HG02943 (cell line): ENCODE results near the gene NFS1.
A peak's percentile ranks its signal among the peaks of the same experiment; 100 is the strongest.
"Not testable (repeated sequence)": the region's sequence is repeated elsewhere in the genome, so short reads cannot be mapped to it uniquely, and the experiment has no call there.

Source experiments
- ATAC-seq: cut with Tn5 transposase; IDR thresholded peaks from one replicate; pipeline ENCODE4 v1.9.1; 2021; ENCODE audit warnings: mild to moderate bottlenecking, low read depth, moderate library complexity; ENCODE audit not compliant: unreplicated experiment

The NFS1 gene

DNA sequence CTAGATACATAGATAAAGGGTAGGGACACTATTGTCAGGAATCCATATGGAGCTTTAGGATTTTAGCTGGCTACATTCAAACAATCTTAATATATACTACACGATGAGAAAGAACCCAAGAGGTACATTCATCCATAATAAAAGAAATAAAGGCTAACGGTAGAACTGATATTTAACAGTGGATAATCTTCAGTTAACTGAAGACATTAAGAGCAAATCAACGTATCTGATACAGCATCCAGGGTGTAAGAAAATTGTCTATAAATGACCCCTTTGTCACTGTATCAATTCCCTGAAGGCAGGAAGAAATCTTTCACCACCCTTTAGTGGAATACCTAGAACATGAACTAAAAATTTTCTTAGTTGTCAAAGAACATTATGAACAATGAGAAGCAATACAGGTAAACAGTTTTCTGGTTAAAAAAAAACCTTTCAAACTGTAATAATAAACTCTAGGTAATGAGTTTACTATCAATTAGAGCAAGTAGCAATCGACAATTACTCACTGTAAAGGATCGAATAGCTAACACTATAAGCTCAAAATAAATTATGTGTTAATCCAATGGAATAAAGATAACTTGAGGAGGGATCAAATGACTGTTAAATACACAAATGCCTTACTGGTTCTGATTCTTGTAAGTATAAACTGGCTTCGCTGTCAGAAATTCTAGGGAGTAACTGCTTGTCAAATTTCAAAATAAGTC, 11.9 kb upstream of the NFS1 start:
- no peak for ATAC-seq

DNA sequence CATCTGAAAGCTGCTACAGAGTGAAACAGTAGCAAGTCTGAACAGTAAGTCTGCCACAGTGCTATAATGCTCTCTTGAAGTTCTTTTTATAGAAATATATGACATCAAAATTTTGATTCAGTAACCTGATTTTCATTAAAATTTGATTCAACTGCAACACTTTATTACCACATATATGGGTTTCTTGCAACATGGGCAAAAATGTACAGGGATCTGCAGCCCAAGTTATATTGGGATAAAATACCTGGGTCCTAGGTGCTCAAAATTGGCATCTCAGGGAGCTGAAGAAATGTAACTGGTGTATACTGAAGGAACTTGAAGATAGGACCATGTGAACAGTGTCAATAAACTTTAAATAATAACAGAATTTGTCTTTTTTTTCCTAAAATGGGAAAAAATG, 10.9 kb upstream of the NFS1 start:
- ATAC-seq = no peak

DNA sequence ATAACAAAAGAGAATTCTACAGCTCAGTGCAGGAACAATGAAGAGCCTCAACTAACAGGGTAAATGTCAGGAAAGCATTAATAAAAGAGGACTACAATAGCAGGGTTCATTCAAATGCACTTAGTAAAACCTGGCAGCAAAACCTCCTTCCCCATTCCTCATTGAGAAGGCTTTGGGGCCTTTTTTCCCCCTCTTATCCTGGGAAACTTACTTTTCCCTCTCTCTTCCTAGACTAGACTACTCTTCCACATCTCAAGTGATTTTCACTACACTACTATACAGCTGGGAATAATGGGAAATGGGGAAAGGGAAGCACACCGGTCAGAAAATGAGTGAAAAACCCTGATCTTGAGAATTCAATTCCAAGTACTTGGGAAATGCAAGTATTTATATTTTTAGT, 10.1 kb upstream of the NFS1 start:
- no peak for ATAC-seq

DNA sequence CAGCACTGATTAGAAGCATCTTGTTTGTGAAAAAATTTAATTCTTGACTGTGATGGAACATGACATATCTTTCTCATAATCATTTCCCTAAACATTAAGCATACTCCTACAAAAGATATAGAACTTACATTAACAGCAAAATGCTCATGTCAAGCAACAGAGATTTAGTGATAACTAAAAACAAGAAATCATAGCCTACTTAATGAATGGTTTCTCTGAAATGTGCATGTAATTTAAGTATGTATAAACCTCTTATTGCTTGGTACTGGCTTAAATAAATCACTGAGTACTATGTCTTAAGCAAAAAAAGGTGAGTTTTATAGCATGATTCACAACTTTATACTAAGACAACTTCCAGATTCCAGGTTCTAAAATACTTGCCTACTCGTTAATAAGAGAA, 9.3 kb upstream of the NFS1 start:
- no peak for ATAC-seq

DNA sequence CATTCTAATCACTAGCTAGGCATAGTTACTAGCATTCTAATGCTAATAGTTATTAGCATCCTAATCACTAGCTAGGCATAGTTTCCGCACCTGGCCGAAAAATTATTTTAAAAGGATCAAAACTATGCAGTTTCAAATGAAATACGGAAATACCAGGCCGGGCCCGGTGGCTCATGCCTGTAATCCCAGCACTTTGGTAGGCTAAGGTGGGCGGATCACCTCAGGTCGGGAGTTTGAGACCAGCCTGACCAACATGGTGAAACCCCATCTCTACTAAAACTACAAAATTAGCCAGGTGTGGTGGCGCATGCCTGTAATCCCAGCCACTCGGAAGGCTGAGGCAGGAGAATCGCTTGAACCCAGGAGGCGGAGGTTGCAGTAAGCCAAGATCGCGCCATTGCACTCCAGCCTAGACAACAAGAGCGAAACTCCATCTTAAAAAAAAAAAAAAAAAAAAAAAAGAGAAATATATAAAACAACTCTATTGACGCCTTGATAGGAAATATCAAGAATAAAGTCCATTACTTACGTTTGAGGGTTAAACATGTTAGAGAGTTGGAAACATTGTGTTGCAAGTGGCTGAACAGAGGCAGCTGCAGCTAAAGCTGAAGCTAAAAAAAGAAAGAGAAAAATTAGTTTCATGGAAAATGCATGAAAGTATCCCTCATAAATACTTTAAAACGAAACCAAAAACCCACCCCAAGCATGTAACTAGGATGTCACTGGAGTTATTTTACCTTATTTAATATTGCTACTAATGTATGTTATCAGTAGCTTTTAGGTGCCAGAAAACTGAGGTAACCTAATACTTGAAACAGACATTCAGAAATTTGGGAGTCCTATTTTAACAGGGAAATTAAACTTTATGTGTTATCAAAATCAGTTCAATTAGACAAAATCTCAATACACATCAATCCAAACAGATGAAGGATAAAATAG, 7.7 kb upstream of the NFS1 start:
- ATAC-seq = not testable (repeated sequence)

DNA sequence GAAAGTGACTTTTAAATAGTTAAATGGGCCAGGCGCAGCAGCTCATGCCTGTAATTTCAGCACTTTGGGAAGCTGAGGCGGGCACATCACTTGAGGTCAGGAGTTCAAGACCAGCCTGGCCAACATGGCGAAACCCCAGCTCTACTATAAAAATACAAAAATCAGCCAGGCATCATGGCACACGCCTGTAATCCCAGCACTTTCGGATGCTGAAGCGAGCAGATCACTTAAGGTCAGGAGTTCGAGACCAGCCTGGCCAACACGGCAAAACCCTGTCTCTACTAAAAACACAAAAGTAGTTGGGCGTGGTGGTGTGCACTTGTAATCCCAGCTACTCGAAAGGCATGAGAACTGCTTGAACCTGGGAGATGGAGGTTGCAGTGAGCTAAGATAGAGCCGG, 6.7 kb upstream of the NFS1 start:
- not testable (repeated sequence) for ATAC-seq

DNA sequence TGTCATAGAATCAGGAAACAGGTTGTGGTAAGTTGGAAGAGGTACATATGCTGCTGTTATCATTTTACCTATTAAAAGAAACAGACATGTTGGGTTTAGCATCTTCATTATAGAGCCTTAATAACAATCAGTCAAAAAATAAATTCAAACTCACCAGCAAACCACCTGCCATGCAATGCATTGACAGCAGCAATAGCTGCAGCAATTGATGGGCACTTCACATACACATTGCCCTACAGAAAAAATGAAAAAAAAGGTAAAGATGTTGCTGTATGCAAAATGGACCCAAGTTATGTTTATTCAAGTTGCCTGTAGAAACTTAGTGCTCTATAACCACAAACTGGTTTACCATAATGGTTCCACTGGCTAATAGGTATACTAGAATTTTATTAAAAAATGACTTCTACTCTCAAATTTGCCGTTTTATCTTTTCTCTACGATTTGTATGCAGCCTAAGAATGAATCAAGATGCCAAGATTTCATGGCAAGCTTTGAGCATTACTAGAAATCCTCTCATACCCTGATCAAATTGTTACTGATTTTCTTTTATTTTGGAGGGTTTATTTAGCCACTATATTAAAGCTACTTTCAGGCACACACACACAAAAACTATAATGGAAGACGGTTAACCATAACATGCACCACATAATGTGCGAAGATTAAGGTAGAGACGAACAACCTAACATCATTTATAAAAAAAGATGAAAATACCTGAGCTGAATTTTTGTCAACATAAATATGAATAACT, 5.5 kb upstream of the NFS1 start:
- ATAC-seq = no peak

DNA sequence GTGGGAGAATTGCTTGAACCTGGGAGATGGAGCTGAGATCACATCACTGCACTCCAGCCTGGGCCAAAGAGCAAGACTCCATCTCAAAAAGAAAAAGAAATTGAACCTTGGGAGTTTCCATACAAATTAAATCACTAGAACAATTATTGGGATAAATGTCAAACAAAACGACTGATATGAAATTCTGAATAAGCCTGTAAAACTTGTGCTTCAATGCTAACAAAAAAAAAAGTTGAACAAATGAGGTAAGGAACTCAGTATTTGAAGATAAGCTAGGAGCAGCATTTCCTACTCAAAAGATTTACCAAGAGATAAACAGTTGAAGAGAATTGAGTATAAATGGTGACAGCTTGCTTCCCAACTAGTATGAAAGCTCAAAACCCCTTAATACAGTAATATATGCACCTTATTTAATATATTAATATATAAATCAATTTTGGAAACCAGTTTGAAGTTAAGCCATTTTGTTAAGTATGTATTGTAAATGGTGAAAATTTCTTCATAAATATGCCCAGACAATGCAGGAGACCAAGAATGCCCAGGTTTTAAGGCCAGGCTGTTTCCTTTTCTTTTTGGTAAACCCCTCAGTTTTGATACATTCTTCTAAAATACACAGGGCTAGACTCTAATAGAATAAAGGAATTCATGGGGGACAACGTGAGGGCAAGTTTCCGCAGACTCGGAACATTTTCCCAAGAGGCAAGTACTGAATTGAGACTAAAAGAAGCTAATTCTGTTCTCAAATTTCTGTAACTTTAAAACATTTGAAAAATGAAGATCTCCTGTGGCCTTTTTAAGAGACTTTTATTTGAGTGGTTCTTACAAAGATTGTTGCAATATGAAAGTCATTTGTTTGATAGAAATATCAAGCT, 3.9 kb upstream of the NFS1 start:
- no peak for ATAC-seq

DNA sequence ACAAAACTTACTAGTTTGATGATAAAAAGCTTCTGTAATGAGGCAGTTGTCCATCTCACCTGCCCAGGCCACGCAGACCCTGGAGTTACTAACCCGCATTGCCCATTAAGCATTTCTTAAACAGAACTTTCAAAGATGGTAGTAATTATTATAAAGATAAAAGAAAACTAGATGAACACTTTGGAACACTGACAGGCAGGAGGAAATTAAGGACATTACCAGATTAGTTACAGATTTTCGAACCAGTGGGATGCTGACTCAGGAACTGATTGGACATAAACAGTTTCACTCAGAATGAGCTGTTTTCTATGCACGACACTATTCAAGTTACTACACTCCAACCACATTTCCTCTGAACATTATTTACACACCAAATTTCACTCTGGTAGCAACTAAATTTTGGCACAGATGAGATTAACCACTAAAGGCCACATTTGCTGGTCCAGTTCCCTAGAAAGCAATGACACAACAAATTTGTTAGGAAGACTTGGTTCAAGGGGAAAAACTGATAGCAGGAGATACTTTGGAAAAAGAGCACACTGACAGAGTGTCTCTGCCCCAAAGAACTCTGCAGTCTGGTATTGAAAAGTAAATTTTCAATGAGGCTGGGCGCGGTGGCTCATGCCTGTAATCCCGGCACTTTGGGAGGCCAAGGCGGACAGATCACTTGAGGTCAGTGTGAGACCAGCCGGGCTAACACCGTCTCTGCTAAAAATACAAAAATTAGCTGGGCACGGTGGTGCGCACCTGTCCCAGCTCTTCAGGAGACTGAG, 3.1 kb upstream of the NFS1 start:
- ATAC-seq = no peak

DNA sequence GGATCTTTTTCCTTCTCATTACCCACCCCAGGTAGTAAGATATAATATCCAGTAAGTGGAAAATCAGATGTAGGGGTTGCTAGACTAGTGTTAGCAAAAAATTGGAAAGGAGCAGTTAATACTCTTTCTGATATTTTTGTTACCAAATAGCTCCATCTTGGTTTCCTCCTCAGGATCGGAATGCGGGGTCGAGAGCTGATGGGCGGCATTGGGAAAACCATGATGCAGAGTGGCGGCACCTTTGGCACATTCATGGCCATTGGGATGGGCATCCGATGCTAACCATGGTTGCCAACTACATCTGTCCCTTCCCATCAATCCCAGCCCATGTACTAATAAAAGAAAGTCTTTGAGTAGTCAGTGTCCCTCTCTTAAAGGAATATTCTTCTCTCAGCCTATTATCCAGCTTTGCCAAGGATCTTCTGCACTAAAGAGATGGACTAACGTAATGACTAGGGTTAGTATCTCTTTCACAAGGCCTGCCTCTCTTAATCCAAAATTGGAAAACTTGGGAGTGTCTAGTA, 1.5 kb upstream of the NFS1 start:
- no peak for ATAC-seq

DNA sequence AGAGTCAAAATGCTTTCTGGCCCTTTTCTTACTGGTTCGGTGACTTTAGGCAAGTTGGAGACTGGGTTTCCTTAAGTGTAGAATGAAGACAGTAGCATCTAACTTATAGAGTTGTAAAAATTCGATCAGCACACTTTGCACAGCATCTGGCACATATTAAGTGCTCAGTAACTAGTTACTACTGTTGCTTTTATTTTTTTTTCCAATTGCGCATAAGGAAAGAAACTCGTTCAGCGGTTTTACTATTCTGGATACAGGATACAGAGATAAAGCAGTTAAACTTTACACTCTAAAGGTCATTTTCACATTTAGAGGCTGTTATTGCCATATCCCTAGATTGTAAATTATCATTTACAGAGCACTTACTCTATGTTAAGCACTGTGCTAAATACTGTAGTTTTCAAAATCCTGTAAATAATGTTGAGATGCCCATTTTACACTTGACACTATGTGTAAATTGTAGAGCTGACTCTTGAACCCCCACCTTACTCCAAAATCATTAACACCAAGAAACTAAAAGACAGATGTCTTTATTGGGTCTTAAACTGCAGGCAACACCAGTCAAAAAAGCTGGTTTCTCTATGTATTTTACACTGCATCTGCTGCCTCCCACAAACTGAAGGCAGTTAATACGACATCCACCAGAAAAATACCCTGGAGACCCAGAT, 939 bp upstream of the NFS1 start:
- no peak for ATAC-seq

DNA sequence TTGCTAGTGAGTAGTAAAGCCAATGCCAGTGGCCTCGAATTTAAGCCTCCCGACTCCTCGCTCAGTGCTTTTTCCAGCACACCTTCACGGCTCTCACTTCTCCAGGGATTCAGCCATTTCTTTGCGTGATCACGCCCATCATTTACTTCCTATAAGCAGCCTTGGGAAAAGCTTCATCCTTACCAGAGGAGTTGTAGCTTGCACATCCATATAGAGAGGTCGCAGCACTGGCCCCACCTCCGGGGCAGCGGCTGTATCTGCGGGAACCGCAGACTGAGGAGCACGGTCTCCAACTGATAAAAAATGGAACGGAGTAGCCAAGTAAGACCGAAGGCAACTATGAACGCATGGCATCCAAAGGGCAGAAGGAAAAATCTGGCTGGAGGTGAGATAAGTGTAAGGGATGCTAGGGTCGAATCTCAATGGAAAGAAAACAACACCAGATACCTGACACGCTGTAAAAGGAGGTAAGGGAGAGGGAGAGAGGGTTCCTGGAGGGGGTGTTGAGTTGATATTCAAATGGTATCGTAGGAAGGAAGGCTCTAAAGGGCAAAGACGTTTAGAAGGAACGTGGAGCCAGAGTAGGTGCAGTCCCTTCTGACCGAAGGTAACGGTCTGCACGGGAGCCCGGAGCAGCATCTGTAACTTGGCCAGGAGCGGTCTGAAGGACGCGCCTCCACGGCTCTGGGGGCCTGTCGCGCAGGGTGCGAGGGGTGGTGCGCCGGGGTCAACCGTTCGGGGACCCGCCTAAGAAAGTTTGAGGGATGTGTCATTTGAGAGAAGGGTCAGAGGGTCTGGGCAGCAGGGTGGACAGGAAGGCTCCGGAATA, 640 bp downstream of the NFS1 start:
- ATAC-seq = peak; percentile 22

DNA sequence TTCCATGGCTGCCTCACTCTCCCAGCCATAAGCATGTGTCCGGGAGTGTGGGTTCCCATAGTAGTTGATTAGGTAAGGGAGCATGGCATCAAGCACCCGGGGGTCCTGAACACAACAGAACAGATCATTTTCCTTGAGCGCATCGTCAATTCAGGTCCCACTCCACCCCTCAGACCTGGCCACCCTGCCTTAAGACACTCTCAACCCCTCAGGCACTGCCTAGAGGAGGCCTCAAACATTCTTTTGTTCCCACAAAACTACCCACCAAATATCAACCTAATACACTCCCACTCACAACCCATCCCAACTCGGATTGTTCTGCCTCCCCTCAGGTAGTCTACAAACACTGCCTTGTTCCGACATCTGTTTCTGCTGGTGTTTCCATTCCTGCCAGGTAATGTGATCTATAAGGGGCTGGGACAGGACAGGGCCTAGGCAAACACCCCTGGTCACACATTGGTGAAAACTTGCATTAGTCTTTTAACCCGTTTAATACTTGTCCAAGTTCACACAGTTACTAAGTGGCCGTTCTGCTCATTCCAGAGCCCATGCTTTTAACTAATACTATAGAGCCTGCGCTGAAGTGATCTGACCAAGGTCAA, 1.4 kb downstream of the NFS1 start:
- no peak for ATAC-seq

DNA sequence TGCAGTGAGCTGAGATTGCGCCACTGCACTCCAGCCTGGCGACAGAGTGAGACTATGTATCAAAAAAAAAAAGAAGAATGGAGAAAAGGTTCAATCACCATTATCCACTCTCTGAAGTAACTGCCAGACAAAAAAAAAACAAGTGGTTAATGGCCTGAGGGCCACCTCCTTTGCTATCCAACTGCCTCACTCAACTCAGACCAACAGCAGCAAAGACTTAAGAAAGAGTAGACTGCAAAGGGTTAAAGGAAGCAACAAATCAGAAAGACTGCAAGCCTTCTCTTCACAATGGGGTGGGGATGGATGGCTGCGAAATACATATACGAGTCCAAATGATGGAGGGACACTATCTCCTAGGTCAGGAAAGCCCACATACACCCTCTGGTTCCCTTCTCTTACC, 3.2 kb downstream of the NFS1 start:
- no peak for ATAC-seq

DNA sequence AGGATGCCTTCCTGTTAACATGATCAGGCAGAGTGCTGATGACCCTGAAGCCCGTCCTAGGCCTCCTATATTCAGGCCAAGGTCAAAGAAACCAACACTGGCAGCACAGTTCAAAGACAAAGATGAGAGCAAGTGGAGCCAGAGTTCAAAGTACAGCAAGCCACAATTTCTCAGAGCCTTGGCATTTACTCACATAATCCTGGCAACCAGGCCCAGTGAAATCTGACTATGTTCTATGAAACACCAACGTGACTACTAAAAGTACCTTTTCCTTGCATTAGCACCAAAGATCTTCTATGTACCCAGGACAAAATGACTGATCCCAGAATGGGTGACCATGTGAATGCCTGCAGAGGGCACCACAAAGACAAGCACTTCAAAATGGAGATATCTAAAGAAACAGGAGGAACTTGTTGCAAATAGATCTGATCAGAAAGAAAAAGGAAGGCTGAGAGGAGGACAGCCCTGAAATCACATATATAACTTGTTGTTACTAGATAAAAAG, 3.9 kb downstream of the NFS1 start:
- ATAC-seq = no peak

DNA sequence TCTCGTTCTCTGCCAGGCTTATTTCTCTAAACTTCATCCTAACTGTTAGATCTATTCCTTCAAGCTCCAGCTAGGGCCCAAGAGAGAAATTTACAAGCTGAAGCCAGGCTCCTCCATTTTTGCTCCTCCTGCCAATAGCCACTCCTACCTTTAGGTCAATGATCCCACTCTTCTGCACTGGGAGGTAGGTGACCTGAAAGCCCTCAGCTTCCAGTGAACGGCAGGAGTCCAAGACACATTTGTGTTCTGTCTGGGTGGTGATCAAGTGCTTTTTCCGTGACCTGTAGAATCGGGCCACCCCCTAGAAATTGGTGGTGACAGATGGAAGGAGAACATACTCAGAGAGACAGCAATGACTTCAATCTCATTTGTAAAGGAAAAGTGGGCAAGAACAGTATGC, 8.9 kb downstream of the NFS1 start:
- no peak for ATAC-seq

DNA sequence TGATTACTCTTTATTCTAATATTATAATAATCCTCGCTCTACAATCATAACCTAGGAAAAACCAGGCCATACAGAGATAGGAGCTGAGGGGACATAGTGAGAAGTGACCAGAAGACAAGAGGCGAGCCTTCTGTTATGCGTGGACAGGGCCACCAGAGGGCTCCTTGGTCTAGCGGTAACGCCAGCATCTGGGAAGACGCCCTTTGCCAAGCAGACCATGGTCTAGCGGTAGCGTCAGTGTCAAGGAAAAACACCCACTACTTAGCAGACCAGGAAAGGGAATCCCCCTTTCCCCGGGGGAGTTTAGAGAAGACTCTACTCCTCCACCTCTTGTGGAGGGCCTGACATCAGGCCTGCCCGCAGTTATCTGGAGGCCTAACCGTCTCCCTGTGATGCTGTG, 12.3 kb downstream of the NFS1 start:
- not testable (repeated sequence) for ATAC-seq
